ENCODE results near the gene PCBP3.
"Not testable (repeated sequence)": the region's sequence is repeated elsewhere in the genome, so short reads cannot be mapped to it uniquely, and the experiment has no call there.

Gene PCBP3

GRCh38 chr21:45615145-45615711, 28.3 kb upstream of the PCBP3 start:
- peak; percentile 42 for DNase-seq

- DNase-seq: peak; percentile 26
Observed at GRCh38 chr21:45617021-45617921, 26.3 kb upstream of the PCBP3 start.

GRCh38 chr21:45618287-45618686, 25.2 kb upstream of the PCBP3 start:
- no peak for DNase-seq

- no peak for DNase-seq
Observed at GRCh38 chr21:45618846-45619485, 24.6 kb upstream of the PCBP3 start.

GRCh38 chr21:45620201-45620923, 23.2 kb upstream of the PCBP3 start:
- DNase-seq: no peak

GRCh38 chr21:45621435-45622331, 21.8 kb upstream of the PCBP3 start:
- peak; percentile 44 for DNase-seq

GRCh38 chr21:45622416-45623097, 21.0 kb upstream of the PCBP3 start:
- DNase-seq: no peak

GRCh38 chr21:45623436-45623835, 20.1 kb upstream of the PCBP3 start:
- DNase-seq: no peak

- DNase-seq: not testable (repeated sequence)
Observed at GRCh38 chr21:45626127-45626526, 17.4 kb upstream of the PCBP3 start.

GRCh38 chr21:45629046-45629981, 14.2 kb upstream of the PCBP3 start:
- peak; percentile 1 for DNase-seq

- DNase-seq: peak; percentile 1
Observed at GRCh38 chr21:45630066-45630694, 13.3 kb upstream of the PCBP3 start.

GRCh38 chr21:45630876-45631275, 12.6 kb upstream of the PCBP3 start:
- DNase-seq: peak; percentile 0

- DNase-seq: no peak
Observed at GRCh38 chr21:45631540-45631939, 12.0 kb upstream of the PCBP3 start.

- peak; percentile 26 for DNase-seq
Observed at GRCh38 chr21:45632160-45632559, 11.4 kb upstream of the PCBP3 start.

- DNase-seq: peak; percentile 1
Observed at GRCh38 chr21:45632637-45633251, 10.8 kb upstream of the PCBP3 start.

- peak; percentile 1 for DNase-seq
Observed at GRCh38 chr21:45634511-45635183, 8.9 kb upstream of the PCBP3 start.

GRCh38 chr21:45635271-45636151, 8.0 kb upstream of the PCBP3 start:
- DNase-seq: no peak

GRCh38 chr21:45636459-45636858, 7.1 kb upstream of the PCBP3 start:
- no peak for DNase-seq
